Activated T-cell treated with anti-CD3 and anti-CD28 coated beads for 1 hour (primary cell): ENCODE data around the gene POR.
A peak's percentile ranks its signal among the peaks of the same experiment; 100 is the strongest.
"Not testable (repeated sequence)": the region's sequence is repeated elsewhere in the genome, so short reads cannot be mapped to it uniquely, and the experiment has no call there.

Experiments
- DNase-seq: peaks from one replicate; pipeline ENCODE4 v3.0.0-alpha.2; 2020; ENCODE audit warnings: low read depth

The POR gene

GRCh38 chr7:75885036-75885435 is 29.9 kb upstream of the POR start:
- DNase-seq = no peak

GRCh38 chr7:75887669-75888369 is 27.1 kb upstream of the POR start:
- no peak for DNase-seq

GRCh38 chr7:75888464-75889222 is 26.3 kb upstream of the POR start:
- DNase-seq = no peak

- DNase-seq = no peak
Observed at GRCh38 chr7:75889223-75889825, 25.6 kb upstream of the POR start.

- no peak for DNase-seq
Observed at GRCh38 chr7:75889826-75890225, 25.1 kb upstream of the POR start.

GRCh38 chr7:75891237-75891636 is 23.7 kb upstream of the POR start:
- DNase-seq = not testable (repeated sequence)

- no peak for DNase-seq
Observed at GRCh38 chr7:75891815-75892411, 23.0 kb upstream of the POR start.

GRCh38 chr7:75892634-75893272 is 22.2 kb upstream of the POR start:
- DNase-seq = no peak

GRCh38 chr7:75896803-75897327 is 18.1 kb upstream of the POR start:
- DNase-seq = no peak

GRCh38 chr7:75900617-75901315 is 14.2 kb upstream of the POR start:
- no peak for DNase-seq

- DNase-seq = no peak
Observed at GRCh38 chr7:75905785-75906604, 9.0 kb upstream of the POR start.

- no peak for DNase-seq
Observed at GRCh38 chr7:75906991-75907667, 7.8 kb upstream of the POR start.

GRCh38 chr7:75907668-75908039 is 7.3 kb upstream of the POR start:
- DNase-seq = not testable (repeated sequence)

- DNase-seq = no peak
Observed at GRCh38 chr7:75909521-75910132, 5.3 kb upstream of the POR start.

GRCh38 chr7:75911186-75911585 is 3.8 kb upstream of the POR start:
- DNase-seq = not testable (repeated sequence)

- no peak for DNase-seq
Observed at GRCh38 chr7:75913437-75913836, 1.5 kb upstream of the POR start.

GRCh38 chr7:75914169-75914654 is 743 bp upstream of the POR start:
- no peak for DNase-seq

- peak; percentile 12 for DNase-seq
Observed at GRCh38 chr7:75915416-75916156, 631 bp downstream of the POR start.

GRCh38 chr7:75916259-75916658 is 1.3 kb downstream of the POR start:
- DNase-seq = no peak
